IPS DF 6.9 (cell line): ENCODE data around the gene USP17L25.
"Not testable (repeated sequence)": the region's sequence is repeated elsewhere in the genome, so short reads cannot be mapped to it uniquely, and the experiment has no call there.

Experiments
- DNase-seq: peaks from one replicate; pipeline ENCODE4 v3.0.0-alpha.2; 2013; ENCODE audit warnings: low read depth, low spot score
- H3K27ac ChIP-seq: one replicate; pipeline ENCODE4 v1.5.1; 2013; ENCODE audit warnings: low read length, control low read depth
- H3K27me3 ChIP-seq: 2 replicates; pipeline ENCODE4 v1.6.1; 2013; ENCODE audit warnings: mild to moderate bottlenecking, low read length; ENCODE audit not compliant: control insufficient read depth, insufficient read depth
- H3K36me3 ChIP-seq: 2 replicates; pipeline ENCODE4 v1.6.1; 2013; ENCODE audit warnings: low read length; ENCODE audit not compliant: control insufficient read depth, insufficient read depth
- H3K4me1 ChIP-seq: 2 replicates; pipeline ENCODE4 v1.6.1; 2013; ENCODE audit warnings: low read length; ENCODE audit not compliant: control insufficient read depth, insufficient read depth
- H3K4me3 ChIP-seq: 2 replicates; pipeline ENCODE4 v1.5.1; 2013; ENCODE audit warnings: mild to moderate bottlenecking, low read length
- H3K9me3 ChIP-seq: 2 replicates; pipeline ENCODE4 v1.6.1; 2013; ENCODE audit warnings: low read length, inconsistent platforms; ENCODE audit not compliant: control insufficient read depth, insufficient read depth
- WGBS: extraction: QIAGEN DNeasy Blood & Tissue Kit; methylation state at CpG from one replicate; pipeline ENCODE4 v1.1.7; 2013; ENCODE audit warnings: mixed read lengths, missing lambda C conversion rate; ENCODE audit not compliant: insufficient read length, insufficient coverage; 5-methylcytosine and 5-hydroxymethylcytosine counted together

USP17L25 gene

DNA sequence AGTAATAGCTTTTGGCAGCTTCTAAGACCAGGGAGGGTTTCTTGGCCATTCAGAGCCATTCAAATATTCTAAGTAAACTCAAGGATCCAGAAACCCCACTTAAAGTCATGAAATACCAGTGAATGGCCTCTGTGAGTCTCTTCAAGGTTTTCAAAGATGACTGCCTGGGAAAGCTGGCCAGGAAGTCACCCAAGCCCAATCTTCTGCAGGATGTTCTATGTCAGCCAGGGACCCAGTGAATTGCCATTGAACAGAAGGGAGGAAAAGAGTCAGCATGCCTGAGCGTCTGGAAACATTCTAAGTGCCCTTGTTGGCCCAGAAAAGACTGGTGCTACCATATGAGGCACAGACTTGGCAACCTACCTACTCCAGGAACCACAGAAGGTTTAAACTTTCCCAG, 50.2 kb downstream of the USP17L25 start:
- not testable (repeated sequence) for H3K27me3 ChIP-seq, H3K4me1 ChIP-seq, DNase-seq, H3K4me3 ChIP-seq, H3K9me3 ChIP-seq, H3K27ac ChIP-seq, H3K36me3 ChIP-seq
- WGBS: no CpG with 5 or more reads among the region's 1 CpG
